SH-SY5Y (cell line): ENCODE data around the gene THSD7A.

Experiments
- GATA2 ChIP-seq: IDR thresholded peaks from 2 replicates; pipeline ENCODE4 v1.6.1; 2011; ENCODE audit warnings: mild to moderate bottlenecking, low read depth, low read length
- GATA3 ChIP-seq: IDR thresholded peaks from 2 replicates; pipeline ENCODE4 v1.6.1; 2011; ENCODE audit warnings: low read depth, mild to moderate bottlenecking, low read length, moderate library complexity

DNA sequence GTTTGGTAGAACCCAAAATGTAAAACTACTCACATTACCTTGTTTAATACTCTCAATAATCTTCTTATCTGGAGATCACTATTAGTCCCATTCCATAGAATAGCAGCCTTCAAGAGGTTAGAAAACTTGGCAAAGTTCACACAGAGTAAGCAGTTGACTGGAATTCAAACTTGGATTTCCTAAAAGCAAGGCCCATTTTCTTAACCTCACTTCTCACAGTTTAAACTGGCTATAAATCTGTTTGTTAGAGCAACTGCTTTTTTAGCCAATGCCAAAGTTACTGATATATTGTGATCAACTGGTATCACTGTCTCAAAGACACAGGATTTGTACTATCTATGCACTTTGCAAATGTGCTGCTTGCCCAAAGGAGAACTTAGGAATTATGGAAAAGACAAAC, 230.2 kb downstream of the THSD7A start:
- no peak for TF ChIP-seq GATA2
- no peak for TF ChIP-seq GATA3
